Karpas-422 (cell line): ENCODE data around the gene ITGB7. TPM values are rescaled to one million over a fixed set of nuclear protein-coding genes. Genes with fewer than 3 reads are reported as not detected.
"Not testable (repeated sequence)": the region's sequence is repeated elsewhere in the genome, so short reads cannot be mapped to it uniquely, and the experiment has no call there.

Experiments
- DNase-seq: peaks from one replicate; pipeline ENCODE4 v3.0.0-alpha.2; 2015
- H2AFZ ChIP-seq: fragments of 200-600 bp; sonication (generic); 2 replicates; pipeline ENCODE4 v1.6.1; 2014; ENCODE audit warnings: antibody characterized with exemption, low read length, mixed read lengths
- H3K27ac ChIP-seq: fragments of 200-600 bp; sonication (generic); 2 replicates; pipeline ENCODE4 v1.5.1; 2014; ENCODE audit warnings: mild to moderate bottlenecking, low read length, moderate library complexity
- H3K27me3 ChIP-seq: fragments of 200-600 bp; sonication (generic); 2 replicates; pipeline ENCODE4 v1.6.1; 2014; ENCODE audit warnings: low read length, mixed read lengths
- H3K36me3 ChIP-seq: fragments of 200-600 bp; sonication (generic); 2 replicates; pipeline ENCODE4 v1.6.1; 2014; ENCODE audit warnings: low read length, mixed read lengths; ENCODE audit not compliant: insufficient read depth
- H3K4me1 ChIP-seq: fragments of 200-600 bp; sonication (generic); 2 replicates; pipeline ENCODE4 v1.6.1; 2014; ENCODE audit warnings: mild to moderate bottlenecking, low read length, mixed read lengths
- H3K4me2 ChIP-seq: fragments of 200-600 bp; sonication (generic); 2 replicates; pipeline ENCODE4 v1.6.1; 2014; ENCODE audit warnings: low read length, low read depth, mild to moderate bottlenecking; ENCODE audit not compliant: poor library complexity, severe bottlenecking
- H3K4me3 ChIP-seq: fragments of 200-600 bp; sonication (generic); 2 replicates; pipeline ENCODE4 v1.5.1; 2014; ENCODE audit warnings: mild to moderate bottlenecking, antibody characterized with exemption, low read length, mixed read lengths
- H3K79me2 ChIP-seq: fragments of 200-600 bp; sonication (generic); 2 replicates; pipeline ENCODE4 v1.6.1; 2014; ENCODE audit warnings: mild to moderate bottlenecking, low read length, mixed read lengths
- H3K9ac ChIP-seq: fragments of 200-600 bp; sonication (generic); 2 replicates; pipeline ENCODE4 v1.6.0; 2014; ENCODE audit warnings: low read length
- H3K9me2 ChIP-seq: fragments of 200-600 bp; sonication (generic), shearing (Covaris generic); replicated peaks from 2 replicates; pipeline ENCODE4 v1.6.0; 2014; ENCODE audit warnings: mild to moderate bottlenecking, low read length, moderate library complexity; ENCODE audit not compliant: insufficient read depth
- H3K9me3 ChIP-seq: fragments of 300-700, 200-600 bp; sonication (generic); 2 replicates; pipeline ENCODE4 v1.6.1; 2014; ENCODE audit warnings: low read length, mixed read lengths
- H4K20me1 ChIP-seq: fragments of 200-600 bp; sonication (generic); 2 replicates; pipeline ENCODE4 v1.6.1; 2014; ENCODE audit warnings: mild to moderate bottlenecking, antibody characterized with exemption, low read length, low read depth; ENCODE audit not compliant: insufficient read depth
- total RNA-seq: library from RNA; depleted of rRNA; stranded (reverse); fragments of >200 nt; shearing (Covaris generic); gene quantifications from 2 replicates; pipeline ENCODE4 v1.2.3, GENCODE V29; 2014; ENCODE audit warnings: low replicate concordance

Gene ITGB7
- total RNA-seq, 1 experiment from 2014 or later, result 124 TPM

- Histone ChIP-seq H3K27ac (peak overlapping the region; percentile 74), H3K4me3 (peak overlapping the region; percentile 61), H3K4me2 (peak overlapping the region; percentile 64), H3K9me3 (no peaks in the 10 kb centered on the region), H4K20me1 (no peaks in the 10 kb centered on the region), H2AFZ (peak overlapping the region; percentile 58; the same call in 1 of the 2 replicates), H3K9ac (peak overlapping the region; percentile 65), H3K4me1 (peaks cover 64% of the 10 kb centered on the region), H3K36me3 (0 out of 2 replicates have a peak, but pooled peaks cover 5% of the 10 kb centered on the region), H3K9me2 (no peaks in the 10 kb centered on the region), H3K79me2 (peaks cover 33% of the 10 kb centered on the region), H3K27me3 (no peaks in the 10 kb centered on the region)
- peak; percentile 63 for DNase-seq
Observed at GRCh38 chr12:53208877-53209463, 1.9 kb upstream of the ITGB7 start.

GRCh38 chr12:53208435-53208834 lies 1.4 kb upstream of the ITGB7 start:
- peak overlapping the region; percentile 58; the same call in 1 of the 2 replicates for H2AFZ ChIP-seq
- H3K9ac ChIP-seq, result peak overlapping the region; percentile 65
- peak overlapping the region; percentile 64 for H3K4me2 ChIP-seq
- H3K4me1 ChIP-seq, result peaks cover 66% of the 10 kb centered on the region
- no peaks in the 10 kb centered on the region for H3K9me2 ChIP-seq
- peak overlapping the region; percentile 61; the same call in 1 of the 2 replicates for H3K4me3 ChIP-seq
- H3K27ac ChIP-seq, result peak overlapping the region; percentile 74
- H3K9me3 ChIP-seq, result no peaks in the 10 kb centered on the region
- H3K36me3 ChIP-seq, result peaks cover 9% of the 10 kb centered on the region; the same call in 1 of the 2 replicates
- H4K20me1 ChIP-seq, result no peaks in the 10 kb centered on the region
- no peak for DNase-seq
- H3K27me3 ChIP-seq, result no peaks in the 10 kb centered on the region
- H3K79me2 ChIP-seq, result peaks cover 38% of the 10 kb centered on the region

GRCh38 chr12:53205747-53206419 lies 1.2 kb downstream of the ITGB7 start:
- H3K27ac ChIP-seq, result peak overlapping the region; percentile 91
- peak overlapping the region; percentile 74 for H3K4me3 ChIP-seq
- H3K4me2 ChIP-seq, result peak overlapping the region; percentile 93
- DNase-seq, result peak; percentile 86
- no peak overlapping the region for H2AFZ ChIP-seq
- H3K4me1 ChIP-seq, result peaks cover 76% of the 10 kb centered on the region
- H3K9me3 ChIP-seq, result no peaks in the 10 kb centered on the region
- H3K9ac ChIP-seq, result peak overlapping the region; percentile 80
- peaks cover 50% of the 10 kb centered on the region for H3K79me2 ChIP-seq
- H3K36me3 ChIP-seq, result peaks cover 9% of the 10 kb centered on the region; the same call in 1 of the 2 replicates
- no peaks in the 10 kb centered on the region for H3K9me2 ChIP-seq
- H4K20me1 ChIP-seq, result no peaks in the 10 kb centered on the region
- H3K27me3 ChIP-seq, result no peaks in the 10 kb centered on the region

- Histone ChIP-seq H3K4me1 (peaks cover 90% of the 10 kb centered on the region), H3K9me3 (no peaks in the 10 kb centered on the region), H3K4me2 (peak overlapping the region; percentile 93), H3K4me3 (no peak overlapping the region), H3K9me2 (no peaks in the 10 kb centered on the region), H3K27ac (peak overlapping the region; percentile 91; the same call in 1 of the 2 replicates), H2AFZ (no peak overlapping the region), H3K9ac (no peak overlapping the region), H3K79me2 (peaks cover 58% of the 10 kb centered on the region), H4K20me1 (no peaks in the 10 kb centered on the region), H3K27me3 (no peaks in the 10 kb centered on the region), H3K36me3 (peaks cover 12% of the 10 kb centered on the region)
- DNase-seq, result no peak
Observed at GRCh38 chr12:53204351-53204750, 2.7 kb downstream of the ITGB7 start.

- H3K4me1 ChIP-seq, result peaks cover 76% of the 10 kb centered on the region
- H3K27me3 ChIP-seq, DNase-seq, H2AFZ ChIP-seq, H3K9me2 ChIP-seq, H4K20me1 ChIP-seq, H3K9me3 ChIP-seq, H3K9ac ChIP-seq: not testable (repeated sequence)
- peak overlapping the region; percentile 74 for H3K4me2 ChIP-seq
- peaks cover 61% of the 10 kb centered on the region for H3K79me2 ChIP-seq
- peaks cover 12% of the 10 kb centered on the region for H3K36me3 ChIP-seq
- H3K27ac ChIP-seq, result peak overlapping the region; percentile 95
- peak overlapping the region; percentile 47; the same call in 1 of the 2 replicates for H3K4me3 ChIP-seq
Observed at GRCh38 chr12:53202316-53202715, 4.7 kb downstream of the ITGB7 start.

- Histone ChIP-seq H3K9me2 (no peaks in the 10 kb centered on the region), H3K79me2 (peaks cover 57% of the 10 kb centered on the region), H3K27me3 (no peaks in the 10 kb centered on the region), H4K20me1 (no peaks in the 10 kb centered on the region), H3K36me3 (peaks cover 13% of the 10 kb centered on the region), H3K4me1 (peaks cover 74% of the 10 kb centered on the region), H2AFZ (no peak overlapping the region), H3K9me3 (no peaks in the 10 kb centered on the region), H3K9ac (peak overlapping the region; percentile 62), H3K4me3 (peak overlapping the region; percentile 47), H3K4me2 (peak overlapping the region; percentile 74), H3K27ac (peak overlapping the region; percentile 95)
- DNase-seq, result peak; percentile 65
Observed at GRCh38 chr12:53201639-53202038, 5.4 kb downstream of the ITGB7 start.

GRCh38 chr12:53201177-53201541 lies 5.9 kb downstream of the ITGB7 start:
- Histone ChIP-seq H3K9me3 (no peaks in the 10 kb centered on the region), H3K36me3 (peaks cover 18% of the 10 kb centered on the region), H3K27ac (peak overlapping the region; percentile 95), H4K20me1 (no peaks in the 10 kb centered on the region), H3K9ac (peak overlapping the region; percentile 62), H3K79me2 (peaks cover 52% of the 10 kb centered on the region), H2AFZ (no peak overlapping the region), H3K27me3 (no peaks in the 10 kb centered on the region), H3K4me3 (peak overlapping the region; percentile 47), H3K9me2 (no peaks in the 10 kb centered on the region), H3K4me1 (peaks cover 71% of the 10 kb centered on the region), H3K4me2 (peak overlapping the region; percentile 74)
- DNase-seq, result no peak

- H3K4me2 ChIP-seq, result peak overlapping the region; percentile 74
- no peaks in the 10 kb centered on the region for H3K27me3 ChIP-seq
- no peaks in the 10 kb centered on the region for H3K9me2 ChIP-seq
- H3K4me3 ChIP-seq, result peak overlapping the region; percentile 47
- H3K4me1 ChIP-seq, result peaks cover 65% of the 10 kb centered on the region
- no peak overlapping the region for H2AFZ ChIP-seq
- peak overlapping the region; percentile 95 for H3K27ac ChIP-seq
- no peaks in the 10 kb centered on the region for H3K9me3 ChIP-seq
- H3K79me2 ChIP-seq, result peaks cover 47% of the 10 kb centered on the region
- DNase-seq, result peak; percentile 83
- H4K20me1 ChIP-seq, result no peaks in the 10 kb centered on the region
- H3K9ac ChIP-seq, result peak overlapping the region; percentile 62
- H3K36me3 ChIP-seq, result peaks cover 23% of the 10 kb centered on the region
Observed at GRCh38 chr12:53200458-53201176, 6.4 kb downstream of the ITGB7 start.
